Breast epithelium (tissue), 4 donors: Measurements from ENCODE around the gene PACSIN3. TPM values are rescaled to one million over a fixed set of nuclear protein-coding genes. Genes with fewer than 3 reads are reported as not detected.
A peak's percentile ranks its signal among the peaks of the same experiment; 100 is the strongest.

Experiments used
- DNase-seq, 2 donors: peaks; one replicate each; pipeline ENCODE4 v3.0.0-alpha.2; 2019; ENCODE audit warnings: low spot score in 2 of 2
- H3K27ac ChIP-seq, 2 donors: fragments of 200-600 bp; sonication (generic) in 1 of 2; one replicate each; pipeline ENCODE4 v1.5.1; 2016 to 2019; ENCODE audit warnings: mild to moderate bottlenecking in 1 of 2
- H3K27me3 ChIP-seq, 2 donors: fragments of 200-600 bp; sonication (generic) in 1 of 2; one replicate each; pipeline versions ENCODE4 v1.5.1 to v1.6.0; 2017 to 2019; ENCODE audit warnings: control low read depth in 1 of 2, mild to moderate bottlenecking in 1 of 2
- H3K36me3 ChIP-seq: fragments of 200-600 bp; one replicate; pipeline ENCODE4 v1.5.1; 2019
- H3K4me1 ChIP-seq, 2 donors: fragments of 200-600 bp; sonication (generic); one replicate each; pipeline ENCODE4 v1.5.1; 2016 to 2019; ENCODE audit warnings: control low read depth in 1 of 2
- H3K4me3 ChIP-seq, 3 donors: fragments of 200-600 bp; sonication (generic); 1 replicate in 2 of 3; 2 replicates in 1 of 3; pipeline ENCODE4 v1.5.1; 2016 to 2019; ENCODE audit warnings: mild to moderate bottlenecking in 3 of 3, moderate library complexity in 2 of 3
- H3K9me3 ChIP-seq, 2 donors: fragments of 200-600 bp; sonication (generic) in 1 of 2; one replicate each; pipeline ENCODE4 v1.5.1; 2016 to 2019; ENCODE audit warnings: control low read depth in 1 of 2
- CTCF ChIP-seq, 3 donors: fragments of 450-650 bp; IDR thresholded peaks; one replicate each; pipeline ENCODE4 v1.5.1; 2016 to 2017; ENCODE audit warnings: antibody characterized with exemption in 3 of 3, mild to moderate bottlenecking in 3 of 3, moderate library complexity in 3 of 3
- POLR2A ChIP-seq: fragments of 450-650 bp; IDR thresholded peaks from one replicate; pipeline ENCODE4 v1.6.1; 2016; ENCODE audit warnings: antibody characterized with exemption, mild to moderate bottlenecking, moderate library complexity
- POLR2AphosphoS5 ChIP-seq, 3 donors: sonication (generic); formaldehyde crosslinking; IDR thresholded peaks; one replicate each; pipeline ENCODE4 v1.6.1; 2017; ENCODE audit warnings: antibody characterized with exemption in 3 of 3
- intact Hi-C: fragments of 100-400 bp; cut with DNase I; formaldehyde crosslinking; loops from one replicate; pipeline ENCODE4 v1.15.1; 2023; ENCODE audit warnings: low total_unique reads
- total RNA-seq, 3 donors: library from RNA; depleted of rRNA; stranded (reverse); fragments of >200 nt; gene quantifications; one replicate each; pipeline ENCODE4 v1.1.0, GENCODE V29; 2016

Gene PACSIN3
- total RNA-seq, 3 donors from 2014 or later: 9.9 to 47.3 (median 33.1) TPM

- H3K27me3 ChIP-seq: no peaks in the 10 kb centered on the region
- H3K36me3 ChIP-seq: peaks cover 11% of the 10 kb centered on the region
- no peaks in the 10 kb centered on the region for H3K4me1 ChIP-seq
- H3K9me3 ChIP-seq: no peaks in the 10 kb centered on the region
- no peak overlapping the region for H3K4me3 ChIP-seq
- H3K27ac ChIP-seq: peak overlapping the region; percentile 25 to 43
- intact Hi-C loops: loop anchor here (10.0 kb wide), 1 partner anchor 1068 kb away; no protein-coding TSS in a partner anchor
- no peak for TF ChIP-seq POLR2A
- no peak for TF ChIP-seq CTCF (IDR thresholded peaks at IDR 0.05)
- DNase-seq: no peak
Observed at GRCh38 chr11:47162426-47162825, 23.8 kb downstream of the PACSIN3 start.

- no peaks in the 10 kb centered on the region for H3K9me3 ChIP-seq
- H3K27ac ChIP-seq: peak overlapping the region in 1 of 2 donors; percentile 43
- no peaks in the 10 kb centered on the region for H3K27me3 ChIP-seq
- H3K4me3 ChIP-seq: no peak overlapping the region
- no peak for TF ChIP-seq POLR2AphosphoS5 (IDR thresholded peaks at IDR 0.05)
- TF ChIP-seq CTCF (IDR thresholded peaks at IDR 0.05): no peak
- no peak for TF ChIP-seq POLR2A
- peaks cover 8% of the 10 kb centered on the region for H3K36me3 ChIP-seq
- intact Hi-C loops: loop anchor here (10.0 kb wide), 1 partner anchor 1067 kb away; no protein-coding TSS in a partner anchor
- DNase-seq: no peak
- no peaks in the 10 kb centered on the region for H3K4me1 ChIP-seq
Observed at GRCh38 chr11:47161890-47162289, 24.3 kb downstream of the PACSIN3 start.

GRCh38 chr11:47161134-47161854, 24.9 kb downstream of the PACSIN3 start:
- H3K9me3 ChIP-seq: no peaks in the 10 kb centered on the region
- TF ChIP-seq POLR2AphosphoS5 (IDR thresholded peaks at IDR 0.05) (no peak), CTCF (IDR thresholded peaks at IDR 0.05) (peak; percentile 44 to 60 (median 56))
- no peak overlapping the region for H3K4me3 ChIP-seq
- H3K27me3 ChIP-seq: no peaks in the 10 kb centered on the region
- peaks cover 4% of the 10 kb centered on the region for H3K36me3 ChIP-seq
- peak overlapping the region in 1 of 2 donors; percentile 43 for H3K27ac ChIP-seq
- intact Hi-C loops: loop anchor here (10.0 kb wide), 1 partner anchor 1066 kb away; no protein-coding TSS in a partner anchor
- peak in 1 of 2 donors; percentile 46 for DNase-seq
- no peaks in the 10 kb centered on the region for H3K4me1 ChIP-seq

- Histone ChIP-seq H3K36me3 (no peaks in the 10 kb centered on the region), H3K9me3 (no peaks in the 10 kb centered on the region), H3K4me1 (no peaks in the 10 kb centered on the region), H3K4me3 (no peak overlapping the region), H3K27me3 (no peaks in the 10 kb centered on the region), H3K27ac (no peak overlapping the region)
- no peak for TF ChIP-seq POLR2A
- intact Hi-C loops: loop anchor here (10.0 kb wide), 1 partner anchor 1066 kb away; no protein-coding TSS in a partner anchor
- no peak for DNase-seq
Observed at GRCh38 chr11:47160753-47161133, 25.5 kb downstream of the PACSIN3 start.

- H3K27ac ChIP-seq: no peak overlapping the region
- no peaks in the 10 kb centered on the region for H3K36me3 ChIP-seq
- no peak overlapping the region for H3K4me3 ChIP-seq
- H3K9me3 ChIP-seq: no peaks in the 10 kb centered on the region
- no peak for DNase-seq
- no peaks in the 10 kb centered on the region for H3K4me1 ChIP-seq
- no peaks in the 10 kb centered on the region for H3K27me3 ChIP-seq
- TF ChIP-seq POLR2A: no peak
- no peak for TF ChIP-seq CTCF (IDR thresholded peaks at IDR 0.05)
- no peak for TF ChIP-seq POLR2AphosphoS5 (IDR thresholded peaks at IDR 0.05)
- intact Hi-C loops: no loop called here
Observed at GRCh38 chr11:47158242-47158641, 28.0 kb downstream of the PACSIN3 start.
